HG03196 (cell line): ENCODE results near the gene CRADD.
"Not testable (repeated sequence)": the region's sequence is repeated elsewhere in the genome, so short reads cannot be mapped to it uniquely, and the experiment has no call there.

Experiments used
- ATAC-seq: cut with Tn5 transposase; IDR thresholded peaks from one replicate; pipeline ENCODE4 v1.9.1; 2021; ENCODE audit not compliant: unreplicated experiment

CRADD gene

DNA sequence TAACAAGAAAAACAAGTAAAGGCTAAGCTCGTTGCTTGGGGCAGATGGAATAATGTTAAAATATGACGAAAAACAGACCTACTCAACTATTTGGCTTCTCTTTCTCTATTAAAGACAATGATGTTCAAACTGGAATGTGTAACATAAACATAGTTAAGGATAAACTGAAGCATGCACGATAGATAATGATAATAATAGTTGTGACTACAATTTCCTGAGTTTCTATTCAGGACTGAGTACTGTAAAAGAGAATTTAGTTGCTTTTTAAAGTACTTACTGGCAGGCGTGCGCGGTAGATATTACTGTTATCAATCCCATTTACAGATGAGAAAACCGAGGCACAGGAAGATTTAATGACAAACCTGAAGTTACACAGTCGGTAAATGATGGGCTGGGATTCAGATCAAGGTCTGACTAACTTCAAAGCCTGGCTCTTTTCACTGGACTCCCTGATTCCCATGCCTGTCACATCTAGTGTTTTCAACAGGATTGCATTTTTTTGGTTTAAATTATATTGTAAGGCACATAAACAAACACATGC, 103.0 kb downstream of the CRADD start:
- no peak for ATAC-seq

DNA sequence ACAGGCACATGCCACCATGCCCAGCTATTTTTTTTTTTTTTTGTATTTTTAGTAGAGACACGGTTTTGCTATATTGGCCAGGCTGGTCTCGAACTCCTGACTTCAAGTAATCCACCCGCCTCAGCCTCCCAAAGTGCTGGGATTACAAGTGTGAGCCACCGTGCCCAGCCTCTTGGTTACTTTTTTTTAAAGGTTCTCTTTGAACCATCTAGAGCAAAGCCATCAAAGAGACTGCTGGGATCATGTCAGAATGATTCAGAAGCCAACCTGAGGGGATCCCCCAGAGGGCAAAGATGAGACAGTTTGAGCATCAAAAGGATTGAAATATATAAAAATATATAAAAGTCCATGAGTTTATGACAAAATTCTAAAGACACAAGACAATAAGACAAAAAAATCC, 103.7 kb downstream of the CRADD start:
- not testable (repeated sequence) for ATAC-seq

DNA sequence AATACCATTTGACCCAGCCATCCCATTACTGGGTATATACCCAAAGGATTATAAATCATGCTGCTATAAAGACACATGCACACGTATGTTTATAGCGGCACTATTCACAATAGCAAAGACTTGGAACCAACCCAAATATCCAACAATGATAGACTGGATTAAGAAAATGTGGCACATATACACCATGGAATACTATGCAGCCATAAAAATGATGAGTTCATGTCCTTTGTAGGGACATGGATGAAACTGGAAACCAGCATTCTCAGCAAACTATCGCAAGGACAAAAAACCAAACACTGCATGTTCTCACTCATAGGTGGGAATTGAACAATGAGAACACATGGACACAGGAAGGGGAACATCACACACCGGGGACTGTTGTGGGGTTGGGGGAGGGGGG, 104.8 kb downstream of the CRADD start:
- not testable (repeated sequence) for ATAC-seq

DNA sequence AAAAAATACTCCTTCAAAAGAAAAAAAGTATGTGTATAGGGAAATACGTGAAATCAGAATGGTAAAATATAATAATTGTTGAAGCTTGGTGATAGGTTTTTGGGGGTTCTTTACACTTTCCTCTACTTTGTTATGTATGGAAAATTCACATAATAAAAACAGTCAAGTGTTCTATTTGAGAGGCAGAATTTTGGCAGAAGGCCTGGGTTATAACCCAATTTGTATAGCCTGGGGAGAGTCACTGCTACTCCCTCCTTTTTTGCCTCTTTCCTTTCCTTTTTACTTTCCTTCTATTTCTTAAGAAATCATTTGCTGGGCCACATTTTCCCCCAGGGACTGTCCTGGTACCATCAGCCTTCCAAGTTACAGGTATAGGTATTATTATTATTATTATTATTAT, 105.7 kb downstream of the CRADD start:
- no peak for ATAC-seq

DNA sequence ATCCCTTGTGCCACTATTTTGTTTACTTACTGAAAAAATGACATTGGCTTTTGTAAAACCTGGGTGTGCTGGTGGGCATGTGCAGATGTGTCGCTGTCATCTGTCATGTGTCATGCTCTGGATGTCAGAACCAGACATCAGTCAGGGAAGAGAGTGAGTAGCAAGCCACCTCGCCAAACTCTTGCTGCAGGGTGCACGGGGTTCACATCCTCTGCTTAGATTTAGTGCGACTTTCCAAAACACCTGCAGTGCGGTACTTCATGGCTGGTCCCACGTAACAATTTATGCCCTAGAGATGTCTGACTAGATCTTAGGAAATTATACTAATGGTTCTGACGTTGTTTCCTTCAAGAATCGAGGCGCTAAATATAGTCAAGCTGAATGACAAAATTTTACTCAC, 106.7 kb downstream of the CRADD start:
- no peak for ATAC-seq

DNA sequence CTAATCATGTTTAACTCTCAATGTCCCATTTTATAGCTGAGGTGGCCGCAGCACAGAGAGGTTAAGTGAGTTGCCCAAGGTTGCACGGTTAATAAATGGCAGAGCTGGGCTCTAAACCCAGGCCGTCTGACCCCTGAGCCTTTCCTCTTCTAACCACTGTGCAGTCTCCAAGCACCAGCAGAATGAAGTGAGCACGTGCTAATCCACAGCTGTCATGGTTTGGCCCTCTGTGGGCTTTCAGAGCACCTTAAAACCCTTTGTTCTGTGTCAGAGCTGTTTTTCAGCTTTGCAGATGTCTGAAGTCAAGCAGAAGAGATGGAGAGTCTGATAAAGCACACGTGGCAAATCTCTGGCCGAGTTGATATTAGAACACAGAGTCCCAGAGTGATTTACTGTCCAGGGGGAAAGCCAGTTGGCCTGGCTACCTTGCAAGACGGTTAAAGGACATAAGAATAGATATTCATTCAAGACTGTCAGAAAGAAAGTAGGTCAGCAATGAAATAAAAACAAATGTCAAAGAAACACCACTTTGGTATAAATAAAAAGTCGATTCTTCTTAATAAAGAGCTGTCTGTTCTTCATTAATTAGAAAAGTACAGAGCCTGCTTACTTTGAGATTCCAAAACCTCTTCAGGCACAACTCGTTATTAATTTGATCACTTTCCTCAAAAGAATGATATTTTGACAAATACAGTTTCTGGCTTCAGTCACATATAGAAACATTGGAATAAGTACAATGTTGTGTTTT, 107.3 kb downstream of the CRADD start:
- ATAC-seq = no peak

DNA sequence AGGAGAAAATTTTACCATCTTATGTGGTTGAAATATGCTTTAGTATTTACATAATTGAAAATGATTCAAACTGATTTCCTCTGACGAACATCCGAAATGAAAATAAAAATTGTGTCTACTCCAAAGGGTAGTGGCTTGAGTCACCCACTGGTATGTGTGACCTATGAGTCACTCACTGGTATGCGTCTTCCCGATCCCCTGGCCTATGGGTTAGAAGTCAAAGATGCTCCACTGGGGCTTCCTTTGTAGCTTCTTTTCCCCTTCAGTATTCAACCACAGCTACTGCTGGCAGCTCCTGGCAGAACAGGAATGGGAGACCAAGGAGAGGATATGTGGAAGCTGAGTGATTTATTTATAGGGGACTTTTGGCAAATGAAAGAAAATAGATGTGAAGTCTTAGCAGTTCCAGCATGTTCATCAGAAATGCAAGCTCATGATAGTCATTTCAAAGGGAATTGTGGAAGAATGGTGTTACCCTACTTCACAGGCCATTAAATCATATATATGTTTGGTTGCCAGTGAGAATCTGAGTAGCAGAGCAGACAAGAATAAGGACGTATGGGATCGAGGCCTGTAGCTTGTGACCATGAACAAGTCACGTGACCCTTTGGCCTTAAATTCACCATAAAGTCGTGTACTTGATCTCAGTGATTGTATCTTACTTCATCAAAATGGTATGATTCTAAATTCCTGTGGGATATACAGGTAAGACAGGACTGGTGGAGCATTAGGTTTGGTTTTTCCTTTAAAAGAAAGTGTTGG, 108.3 kb downstream of the CRADD start:
- no peak for ATAC-seq

DNA sequence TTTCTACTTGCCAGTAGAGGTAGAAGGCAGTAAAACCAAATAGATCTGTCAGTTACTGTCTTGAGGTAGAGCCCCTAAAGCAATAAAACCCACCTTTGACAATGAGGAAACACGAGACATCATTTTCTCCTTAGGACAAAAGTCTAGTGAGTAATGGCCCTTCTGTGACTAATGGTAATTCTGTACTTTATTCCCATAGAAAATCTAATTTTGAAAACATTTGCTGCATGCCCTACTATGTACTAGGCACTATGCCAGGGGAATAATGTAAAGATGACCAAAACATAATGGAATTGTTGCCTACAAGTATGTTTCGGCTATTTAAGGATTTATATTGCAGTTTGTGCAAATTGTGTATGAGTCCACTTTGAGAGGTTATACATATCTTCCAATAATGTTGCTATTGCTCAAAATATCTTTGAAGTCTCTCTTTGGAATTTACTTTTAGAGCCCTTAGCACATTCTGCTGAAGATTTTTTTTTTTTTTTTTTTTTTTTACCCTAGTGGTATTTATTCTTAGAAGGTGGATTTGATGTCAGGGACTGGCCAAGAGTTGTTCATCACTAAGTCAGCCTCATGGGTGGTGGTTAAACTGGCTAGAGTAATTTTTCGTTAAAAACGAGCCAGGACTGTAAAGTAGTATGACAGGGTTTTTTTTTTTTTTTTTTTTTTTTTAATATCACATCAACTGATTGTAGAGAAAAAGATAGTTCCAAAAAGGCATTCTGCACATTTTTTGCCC, 109.7 kb downstream of the CRADD start:
- no peak for ATAC-seq

DNA sequence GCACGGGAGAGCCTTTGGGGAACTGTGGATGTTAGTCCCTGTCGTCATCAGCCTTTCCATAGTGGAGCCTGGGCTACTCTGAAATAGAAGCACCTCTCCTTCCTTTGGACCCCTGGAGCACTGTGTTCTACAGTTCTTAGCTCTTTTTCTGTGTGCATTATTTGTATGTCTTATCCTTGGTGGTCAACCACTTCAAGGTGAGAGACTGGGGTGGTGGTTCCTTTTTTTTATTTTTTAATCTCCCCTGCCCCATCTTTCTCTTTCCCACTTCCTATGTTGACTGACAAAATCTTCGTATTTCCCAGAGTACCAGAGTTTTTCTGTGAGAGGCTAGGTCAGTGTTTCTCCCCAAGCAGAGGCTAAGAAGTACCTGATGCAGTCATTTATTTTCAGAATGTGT, 111.7 kb downstream of the CRADD start:
- ATAC-seq = no peak

DNA sequence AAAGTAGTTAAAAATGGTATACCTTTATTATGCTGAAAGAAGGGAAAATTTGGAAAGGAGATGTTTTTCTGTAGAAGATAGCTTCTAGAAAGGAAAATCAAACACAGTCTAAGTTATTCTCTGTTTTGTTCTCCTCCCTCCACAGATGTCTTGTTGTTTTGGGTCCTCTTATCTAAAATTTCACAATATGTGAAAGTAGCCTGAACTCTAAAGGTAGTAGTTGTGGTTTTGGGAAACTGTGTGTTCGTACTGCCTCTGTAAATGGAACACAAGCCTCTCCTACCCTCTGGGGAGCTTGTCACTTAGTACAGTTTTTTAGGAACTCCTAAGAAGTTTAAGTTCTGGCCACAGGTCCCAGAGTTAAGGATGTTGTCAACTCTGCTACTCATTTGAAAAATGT, 112.6 kb downstream of the CRADD start:
- no peak for ATAC-seq

DNA sequence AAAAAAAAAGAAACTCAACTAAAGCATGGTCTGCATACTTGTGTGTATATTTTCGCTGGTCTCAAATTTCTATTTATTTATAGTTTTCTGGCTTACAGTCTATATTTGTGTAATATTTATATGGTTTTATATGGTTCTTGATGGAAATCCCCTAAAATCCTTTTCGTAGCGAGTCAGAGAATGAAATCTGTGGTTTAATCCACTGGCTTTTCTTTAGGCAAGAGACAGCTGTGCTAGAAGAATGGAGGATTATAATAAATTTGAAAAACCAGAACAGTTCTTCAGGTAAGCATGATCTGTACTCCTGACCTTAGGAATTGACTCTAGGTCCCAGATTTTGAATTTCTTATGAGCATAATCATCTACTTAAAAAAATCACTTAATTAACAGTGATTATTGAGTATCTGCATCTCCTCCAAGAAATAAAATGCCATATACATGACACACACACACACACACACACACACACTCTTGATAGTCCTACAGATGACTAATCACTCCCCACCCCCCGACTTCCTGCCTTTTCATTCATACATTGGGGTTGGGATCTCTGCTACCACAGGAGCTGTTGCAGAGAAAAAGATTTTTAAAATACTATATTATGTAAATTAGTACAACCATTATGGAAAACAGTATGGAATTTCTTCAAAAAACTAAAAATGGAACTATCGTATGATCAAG, 113.4 kb downstream of the CRADD start:
- ATAC-seq = no peak

DNA sequence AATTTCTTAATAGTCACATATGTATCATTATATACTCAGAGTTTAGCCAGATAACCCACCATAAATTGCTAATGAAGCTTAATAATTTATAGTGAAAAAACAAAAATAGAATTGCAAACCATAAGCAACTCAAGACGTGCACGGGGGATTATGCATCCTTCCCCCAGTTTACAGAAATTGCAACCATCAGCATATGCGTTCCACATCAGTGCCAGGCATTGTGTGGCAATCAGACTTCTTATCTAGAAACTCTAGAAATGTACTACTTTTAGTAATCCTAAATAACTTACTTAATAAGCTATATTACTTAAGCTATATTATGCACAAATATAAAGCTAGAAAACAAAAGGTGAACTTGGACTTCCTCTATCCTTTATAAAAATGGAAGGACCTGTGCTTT, 115.8 kb downstream of the CRADD start:
- ATAC-seq = no peak

DNA sequence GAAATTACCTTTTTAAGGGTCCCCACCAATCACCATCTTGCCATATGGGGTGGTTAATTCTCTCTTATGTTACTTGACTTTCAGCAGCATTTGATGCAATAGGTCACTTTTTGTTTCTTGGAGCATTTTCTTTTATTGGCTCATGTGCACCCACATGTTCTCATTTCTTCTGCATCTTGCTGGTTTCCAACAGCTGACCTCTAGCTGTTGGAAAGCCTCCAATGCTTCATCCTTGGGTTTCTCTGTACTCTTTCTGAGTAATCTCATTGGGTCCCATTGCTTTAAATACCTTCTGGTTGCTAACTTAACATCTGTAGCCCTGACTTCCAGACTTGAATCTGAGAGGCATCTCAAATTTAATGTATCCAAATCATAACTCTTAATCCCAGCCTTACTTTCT, 116.8 kb downstream of the CRADD start:
- no peak for ATAC-seq

DNA sequence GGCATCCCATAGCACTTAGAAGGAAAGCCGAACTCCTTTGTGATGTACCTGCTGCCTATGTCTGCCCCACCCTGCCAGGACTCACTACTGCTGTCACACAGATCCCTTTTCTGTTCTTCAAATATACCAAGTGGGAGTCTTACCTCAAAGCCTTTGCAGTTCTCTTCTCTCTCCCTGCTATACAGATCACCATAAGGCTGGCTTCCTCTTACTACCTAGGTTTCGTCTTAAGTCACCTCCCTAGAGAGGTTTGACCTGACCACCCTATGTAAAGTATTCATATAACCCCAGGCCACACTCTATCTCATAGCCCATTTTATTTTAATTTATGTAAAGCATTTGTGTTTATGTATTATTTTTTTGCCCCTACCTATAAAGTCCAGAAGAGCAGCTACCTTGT, 117.6 kb downstream of the CRADD start:
- ATAC-seq = no peak

DNA sequence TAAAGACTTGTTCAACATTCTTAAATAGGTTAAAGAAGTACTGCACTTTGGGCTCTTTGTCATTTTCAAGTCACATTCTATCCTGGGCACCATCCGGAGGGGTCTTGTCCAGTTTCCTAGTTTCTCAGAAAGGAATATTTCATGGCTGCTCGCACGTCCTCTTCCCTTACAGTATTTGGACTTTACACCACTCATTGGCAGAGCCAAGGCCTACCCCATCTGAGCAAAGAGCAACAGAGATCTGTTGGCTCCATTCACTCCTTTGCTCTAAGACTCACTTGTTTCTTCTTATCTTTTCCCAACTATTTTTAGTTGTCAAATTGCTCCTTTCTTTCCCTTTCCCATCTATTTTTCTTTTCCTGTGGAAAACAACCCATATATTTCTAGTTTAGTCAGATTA, 118.2 kb downstream of the CRADD start:
- ATAC-seq = no peak

DNA sequence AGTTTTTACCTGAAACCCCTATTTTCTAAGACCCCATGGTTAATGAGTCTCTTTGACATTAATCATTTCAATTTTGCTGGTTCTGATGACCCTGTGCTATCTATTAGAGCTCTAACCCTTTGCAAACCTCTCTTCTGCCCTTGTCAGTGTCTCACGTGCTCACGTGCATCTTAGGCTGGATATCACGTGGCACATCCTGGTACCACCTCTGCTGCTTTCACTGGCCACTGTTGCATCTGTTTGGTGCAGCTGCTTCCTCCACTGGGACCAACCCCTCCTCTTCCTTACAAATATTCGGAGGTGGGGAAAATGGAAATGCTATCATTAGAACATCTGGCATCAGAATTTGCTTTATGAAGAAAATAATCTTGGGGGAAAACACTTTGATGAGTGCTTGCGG, 119.6 kb downstream of the CRADD start:
- ATAC-seq = no peak

DNA sequence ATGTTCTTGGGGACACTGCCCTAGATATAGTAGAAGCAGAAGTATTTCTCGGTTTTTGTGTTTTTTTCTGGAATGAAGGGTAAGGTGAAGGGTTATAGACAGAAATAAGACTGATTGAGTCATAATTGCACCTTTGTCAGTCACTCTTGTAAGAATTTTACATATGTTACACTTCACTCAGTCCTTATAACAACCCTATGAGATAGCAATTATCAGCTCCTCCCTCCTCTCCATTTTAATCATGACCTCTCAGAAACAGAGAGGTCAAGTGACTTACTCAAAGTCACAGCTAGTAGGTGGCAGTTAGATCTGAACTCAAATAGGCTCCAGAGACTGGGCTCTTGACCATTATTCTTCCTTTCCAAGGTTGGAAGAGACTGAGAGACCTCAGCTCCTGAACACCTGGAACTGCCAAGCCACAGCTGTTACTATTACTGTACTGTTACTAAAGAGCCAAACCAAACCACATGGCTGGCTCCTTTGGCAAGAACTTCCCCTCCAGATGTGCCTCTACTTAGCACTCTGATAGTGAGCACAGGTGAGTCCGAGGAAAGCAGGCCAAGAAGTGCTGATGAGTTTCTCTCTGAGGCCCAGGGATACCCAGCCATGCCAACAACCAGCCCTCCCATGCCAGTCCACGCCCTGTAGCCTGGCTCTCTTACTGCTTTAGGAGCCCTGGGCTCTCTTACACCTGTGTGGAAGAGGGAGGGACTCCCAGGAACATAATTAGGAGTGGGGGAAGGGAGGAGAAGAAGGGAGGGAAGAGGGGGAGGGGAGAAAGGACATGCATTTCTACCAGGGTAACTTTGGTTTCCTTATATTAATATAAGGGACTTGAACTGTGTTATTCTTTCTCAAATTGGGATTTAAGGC, 121.3 kb downstream of the CRADD start:
- no peak for ATAC-seq

DNA sequence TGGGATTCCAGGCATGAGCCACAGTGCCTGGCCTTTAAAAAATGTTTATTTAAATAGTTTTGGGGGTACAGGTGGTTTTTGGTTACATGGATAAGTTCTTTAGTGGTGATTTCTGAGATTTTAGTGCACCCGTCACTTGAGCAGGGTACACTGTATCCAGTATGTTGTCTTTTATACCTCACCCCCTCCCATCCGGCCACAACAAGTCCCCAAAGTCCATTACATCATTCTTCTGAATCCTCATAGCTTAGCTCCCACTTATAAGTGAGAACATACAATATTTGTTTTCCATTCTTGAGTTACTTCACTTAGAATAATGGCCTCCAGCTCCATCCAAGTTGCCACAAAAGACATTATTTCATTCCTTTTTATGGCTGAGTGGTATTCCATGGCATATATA, 124.5 kb downstream of the CRADD start:
- not testable (repeated sequence) for ATAC-seq

DNA sequence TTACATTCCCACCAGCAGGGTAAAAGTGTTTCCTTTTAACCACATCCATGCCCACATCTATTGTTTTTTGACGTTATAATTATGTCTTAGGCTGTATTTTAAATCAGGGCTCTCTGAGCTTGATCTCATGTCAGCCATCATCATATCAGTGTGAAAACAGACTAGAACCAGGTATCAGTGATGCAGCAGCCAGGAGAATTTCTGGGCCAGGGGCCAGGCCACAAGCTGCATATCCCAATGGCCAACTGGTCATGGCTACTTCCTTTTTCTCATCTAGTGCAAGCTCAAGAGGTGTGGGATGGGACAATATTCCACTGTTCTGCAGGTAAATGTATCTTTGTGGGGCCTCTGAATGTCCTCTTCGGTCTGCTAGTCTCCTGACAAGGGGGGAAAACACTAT, 125.1 kb downstream of the CRADD start:
- no peak for ATAC-seq
